Activated CD4-positive, alpha-beta T cell treated with anti-CD3 and anti-CD28 coated beads, Interleukin-2, amount 10 ng/mL, durations not matched to agents 7 days and 5 days (primary cell): ENCODE data around the gene TTC33. TPM values are rescaled to one million over a fixed set of nuclear protein-coding genes. Genes with fewer than 3 reads are reported as not detected.

Experiments used
- CTCF ChIA-PET: fragments of 350-600 bp; sonication (Branson Sonifier 250); formaldehyde crosslinking; loops from one replicate; lab custom pipeline; 2021; ENCODE audit warnings: antibody characterized with exemption; lab: Charles Lee
- POLR2A ChIA-PET: fragments of 350-600 bp; sonication (Branson Sonifier 250); formaldehyde crosslinking; loops from one replicate; lab custom pipeline; 2021; ENCODE audit warnings: antibody characterized with exemption; lab: Charles Lee
- DNase-seq: peaks from one replicate; pipeline ENCODE4 v3.0.0-alpha.2; 2020
- H3K27ac Mint-ChIP-seq: one replicate; pipeline ENCODE4 v1.8.0; 2021; ENCODE audit warnings: mild to moderate bottlenecking, moderate library complexity, mixed read lengths
- H3K27me3 Mint-ChIP-seq: one replicate; pipeline ENCODE4 v1.8.0; 2021; ENCODE audit warnings: mixed read lengths
- H3K36me3 Mint-ChIP-seq: one replicate; pipeline ENCODE4 v1.8.0; 2021; ENCODE audit warnings: low read depth, mixed read lengths
- H3K4me1 Mint-ChIP-seq: one replicate; pipeline ENCODE4 v1.8.0; 2021; ENCODE audit warnings: mixed read lengths
- H3K4me3 Mint-ChIP-seq: one replicate; pipeline ENCODE4 v1.8.0; 2021; ENCODE audit warnings: mild to moderate bottlenecking, moderate library complexity, mixed read lengths
- H3K9me3 Mint-ChIP-seq: one replicate; pipeline ENCODE4 v1.8.0; 2021; ENCODE audit warnings: mixed read lengths
- total RNA-seq, 2 experiments: library from RNA; stranded (reverse); gene quantifications; one replicate each; pipeline ENCODE4 v1.2.3, GENCODE V29; 2021

TTC33 gene
- total RNA-seq, 2 experiments from 2014 or later, result 16.2 to 16.8 TPM

DNA sequence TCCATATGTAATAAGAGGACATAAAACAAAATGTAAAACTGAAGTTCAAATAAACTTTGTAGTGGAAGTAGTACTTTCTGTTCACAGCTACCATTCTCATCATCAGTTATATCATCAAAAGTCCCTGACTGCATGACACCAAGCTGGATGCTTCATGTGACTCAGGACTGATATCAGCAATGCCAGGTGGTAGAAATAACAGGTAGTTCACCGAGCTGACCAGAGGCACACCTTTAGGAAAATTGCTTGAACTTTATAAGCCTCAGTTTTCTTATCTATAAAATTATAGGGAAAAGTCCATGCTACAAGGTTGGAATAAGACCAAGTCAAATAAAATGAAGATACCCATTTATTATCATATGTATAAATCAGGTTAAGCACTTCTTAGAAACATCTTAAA is 200.9 kb downstream of the TTC33 start:
- no peak overlapping the region for H3K4me3 Mint-ChIP-seq
- CTCF ChIA-PET, result no interaction called here
- no peak for DNase-seq

GRCh38 chr5:40554054-40554453 is 201.7 kb downstream of the TTC33 start:
- Mint-ChIP-seq H3K27ac (no peak overlapping the region), H3K36me3 (peaks cover 5% of the 10 kb centered on the region), H3K27me3 (no peaks in the 10 kb centered on the region), H3K4me1 (peaks cover 4% of the 10 kb centered on the region), H3K9me3 (peaks cover 6% of the 10 kb centered on the region), H3K4me3 (no peak overlapping the region)
- ChIA-PET POLR2A (no interaction called here), CTCF (no interaction called here)
- DNase-seq, result no peak

More for the DNA sequence above, 200.9 kb downstream of the TTC33 start:
- peaks cover 4% of the 10 kb centered on the region for H3K4me1 Mint-ChIP-seq
- peaks cover 6% of the 10 kb centered on the region for H3K9me3 Mint-ChIP-seq
- POLR2A ChIA-PET, result no interaction called here
- H3K27ac Mint-ChIP-seq, result no peak overlapping the region
- H3K36me3 Mint-ChIP-seq, result peaks cover 5% of the 10 kb centered on the region
- no peaks in the 10 kb centered on the region for H3K27me3 Mint-ChIP-seq

- no peak overlapping the region for H3K27ac Mint-ChIP-seq
- H3K9me3 Mint-ChIP-seq, result peaks cover 6% of the 10 kb centered on the region
These were observed 202.8 kb downstream of the TTC33 start for GRCh38 chr5:40552981-40553380.

DNA sequence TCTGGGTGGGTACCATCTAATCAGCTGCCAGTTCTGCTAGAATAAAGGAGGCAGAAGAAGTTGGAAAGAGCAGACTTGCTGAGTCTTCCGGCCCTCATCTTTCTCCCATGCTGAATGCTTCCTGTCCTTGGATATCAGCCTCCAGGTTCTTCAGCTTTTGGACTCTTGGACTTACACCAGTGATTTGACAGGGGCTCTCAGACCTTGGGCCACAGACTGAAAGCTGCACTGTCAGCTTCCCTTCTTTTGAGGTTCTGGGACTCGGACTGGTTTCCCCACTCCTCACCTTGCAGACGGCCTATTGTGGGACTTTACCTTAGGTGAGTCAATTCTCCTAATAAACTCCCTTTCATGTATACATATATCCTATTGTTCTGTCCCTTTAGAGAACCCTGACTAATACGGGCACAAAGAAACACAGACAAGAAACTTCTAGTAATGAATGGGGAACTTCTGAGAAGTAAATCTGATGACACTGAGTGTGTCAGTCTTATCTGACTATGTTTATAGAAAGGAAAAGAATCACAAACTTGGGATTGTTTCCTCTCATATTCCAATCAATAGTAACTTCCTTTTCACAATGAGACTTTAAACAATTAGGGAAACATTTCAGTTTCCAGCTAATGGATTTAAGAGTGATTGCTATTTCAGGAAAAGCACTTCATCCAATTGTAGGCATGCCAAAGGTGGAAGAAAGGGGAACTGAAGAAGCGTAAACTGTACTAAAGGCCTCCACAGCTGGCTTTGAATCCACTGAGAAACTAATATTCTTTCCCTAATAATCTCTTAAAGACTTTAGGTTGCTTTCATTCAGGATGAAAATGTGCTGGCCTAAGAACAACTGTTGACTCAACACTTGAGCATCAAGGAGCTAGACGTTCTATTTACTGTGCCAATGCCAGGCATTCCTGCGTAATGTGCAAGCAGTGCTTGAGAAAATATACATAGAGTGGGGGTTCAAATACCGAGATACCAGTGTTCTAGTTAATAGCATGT is 204.0 kb downstream of the TTC33 start:
- peaks cover 4% of the 10 kb centered on the region for H3K4me1 Mint-ChIP-seq

More at GRCh38 chr5:40552981-40553380, 202.8 kb downstream of the TTC33 start:
- H3K27me3 Mint-ChIP-seq, result no peaks in the 10 kb centered on the region
- H3K4me3 Mint-ChIP-seq, result no peak overlapping the region
- CTCF ChIA-PET, result no interaction called here
- DNase-seq, result no peak
- peaks cover 4% of the 10 kb centered on the region for H3K4me1 Mint-ChIP-seq
- POLR2A ChIA-PET, result no interaction called here
- H3K36me3 Mint-ChIP-seq, result peaks cover 5% of the 10 kb centered on the region

DNA sequence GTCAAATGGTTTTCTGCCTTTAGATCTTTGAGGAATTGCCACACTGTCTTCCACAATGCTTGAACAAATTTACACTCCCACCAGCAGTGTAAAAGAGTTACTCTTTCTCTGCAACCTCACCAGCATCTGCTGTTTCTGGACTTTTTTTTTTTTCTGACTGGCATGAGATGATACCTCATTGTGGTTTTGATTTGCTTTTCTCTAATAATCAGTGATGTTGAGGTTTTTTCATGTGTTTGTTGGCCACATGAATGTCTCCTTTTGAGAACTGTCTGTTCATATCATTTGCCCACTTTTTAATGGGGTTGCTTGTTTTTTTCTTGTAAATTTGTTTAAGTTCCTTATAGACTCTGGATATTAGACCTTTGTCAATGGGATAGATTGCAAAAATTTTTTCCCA is 205.3 kb downstream of the TTC33 start:
- no peak overlapping the region for H3K27ac Mint-ChIP-seq
- H3K27me3 Mint-ChIP-seq, result no peaks in the 10 kb centered on the region
- POLR2A ChIA-PET, result no interaction called here
- H3K4me1 Mint-ChIP-seq, result no peaks in the 10 kb centered on the region
- no peak for DNase-seq
- CTCF ChIA-PET, result no interaction called here
- peaks cover 5% of the 10 kb centered on the region for H3K36me3 Mint-ChIP-seq
- H3K9me3 Mint-ChIP-seq, result peaks cover 6% of the 10 kb centered on the region
- no peak overlapping the region for H3K4me3 Mint-ChIP-seq

More for the DNA sequence above, 204.0 kb downstream of the TTC33 start:
- no peak for DNase-seq
- peaks cover 5% of the 10 kb centered on the region for H3K36me3 Mint-ChIP-seq
- ChIA-PET POLR2A (no interaction called here), CTCF (no interaction called here)
- H3K9me3 Mint-ChIP-seq, result peaks cover 6% of the 10 kb centered on the region
- H3K27ac Mint-ChIP-seq, result no peak overlapping the region
- no peaks in the 10 kb centered on the region for H3K27me3 Mint-ChIP-seq
- no peak overlapping the region for H3K4me3 Mint-ChIP-seq

DNA sequence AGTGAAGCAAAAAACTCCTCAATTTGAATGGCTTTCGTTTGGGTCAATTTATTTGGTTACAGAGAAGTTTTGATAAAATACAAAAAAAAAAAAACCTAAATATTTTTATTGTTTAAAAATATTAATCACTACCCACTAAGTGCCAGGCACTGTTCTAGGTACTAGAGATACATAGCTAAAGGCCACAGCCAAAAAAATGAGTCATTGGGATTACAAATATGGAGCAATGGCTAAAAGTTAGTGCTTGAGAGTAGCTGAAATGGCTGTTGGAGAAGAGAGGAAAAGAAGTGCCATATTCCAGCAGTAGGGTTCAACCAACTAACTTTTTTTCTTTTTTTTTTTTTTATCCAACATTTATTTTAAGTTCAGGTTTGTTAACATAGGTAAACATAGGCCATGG is 206.1 kb downstream of the TTC33 start:
- Mint-ChIP-seq H3K4me3 (no peak overlapping the region), H3K27ac (no peak overlapping the region), H3K9me3 (peaks cover 6% of the 10 kb centered on the region), H3K36me3 (peaks cover 5% of the 10 kb centered on the region), H3K27me3 (no peaks in the 10 kb centered on the region), H3K4me1 (no peaks in the 10 kb centered on the region)
- DNase-seq, result no peak
- CTCF ChIA-PET, result interaction anchor here (0.6 to 0.7 kb wide), 3 partner anchors 29 to 271 kb away, joined by 3 to 5 read pairs (median 3); no protein-coding TSS in a partner anchor
- POLR2A ChIA-PET, result interaction anchor here (0.6 kb wide), 1 partner anchor 297 kb away, joined by 3 read pairs; no protein-coding TSS in a partner anchor

- no peaks in the 10 kb centered on the region for H3K27me3 Mint-ChIP-seq
- DNase-seq, result no peak
- peaks cover 5% of the 10 kb centered on the region for H3K36me3 Mint-ChIP-seq
- POLR2A ChIA-PET, result no interaction called here
- no peak overlapping the region for H3K27ac Mint-ChIP-seq
- H3K9me3 Mint-ChIP-seq, result peaks cover 6% of the 10 kb centered on the region
- H3K4me3 Mint-ChIP-seq, result no peak overlapping the region
- CTCF ChIA-PET, result no interaction called here
- no peaks in the 10 kb centered on the region for H3K4me1 Mint-ChIP-seq
These were observed 207.7 kb downstream of the TTC33 start for GRCh38 chr5:40547994-40548575.

- CTCF ChIA-PET, result no interaction called here
These were observed 208.2 kb downstream of the TTC33 start for GRCh38 chr5:40547557-40547956.

GRCh38 chr5:40540301-40540700 is 215.5 kb downstream of the TTC33 start:
- H3K4me3 Mint-ChIP-seq, result no peak overlapping the region
- POLR2A ChIA-PET, result no interaction called here

More at GRCh38 chr5:40547557-40547956, 208.2 kb downstream of the TTC33 start:
- H3K36me3 Mint-ChIP-seq, result peaks cover 5% of the 10 kb centered on the region
- H3K4me1 Mint-ChIP-seq, result no peaks in the 10 kb centered on the region
- H3K9me3 Mint-ChIP-seq, result peaks cover 6% of the 10 kb centered on the region
- no peaks in the 10 kb centered on the region for H3K27me3 Mint-ChIP-seq
- no peak overlapping the region for H3K27ac Mint-ChIP-seq
- no peak for DNase-seq
- no peak overlapping the region for H3K4me3 Mint-ChIP-seq
- POLR2A ChIA-PET, result no interaction called here

GRCh38 chr5:40524677-40525076 is 231.1 kb downstream of the TTC33 start:
- DNase-seq, result no peak
- no peak overlapping the region for H3K27ac Mint-ChIP-seq
- H3K4me1 Mint-ChIP-seq, result peaks cover 7% of the 10 kb centered on the region
- POLR2A ChIA-PET, result interaction anchor here (0.7 kb wide), 1 partner anchor 94 kb away, joined by 4 read pairs; no protein-coding TSS in a partner anchor
- no peaks in the 10 kb centered on the region for H3K27me3 Mint-ChIP-seq
- H3K9me3 Mint-ChIP-seq, result peaks cover 10% of the 10 kb centered on the region
- CTCF ChIA-PET, result interaction anchor here (1.6 kb wide), 1 partner anchor 9 kb away, joined by 5 read pairs; no protein-coding TSS in a partner anchor
- H3K36me3 Mint-ChIP-seq, result peaks cover 9% of the 10 kb centered on the region
- H3K4me3 Mint-ChIP-seq, result no peak overlapping the region

More at GRCh38 chr5:40540301-40540700, 215.5 kb downstream of the TTC33 start:
- no peak overlapping the region for H3K27ac Mint-ChIP-seq
- CTCF ChIA-PET, result interaction anchor here (0.6 to 0.9 kb wide), 4 partner anchors 80 to 329 kb away, joined by 3 to 4 read pairs (median 3); no protein-coding TSS in a partner anchor
- no peak for DNase-seq
- peaks cover 5% of the 10 kb centered on the region for H3K36me3 Mint-ChIP-seq
- no peaks in the 10 kb centered on the region for H3K27me3 Mint-ChIP-seq
- H3K4me1 Mint-ChIP-seq, result no peaks in the 10 kb centered on the region
- peaks cover 16% of the 10 kb centered on the region for H3K9me3 Mint-ChIP-seq

- Mint-ChIP-seq H3K9me3 (peaks cover 16% of the 10 kb centered on the region), H3K36me3 (peaks cover 15% of the 10 kb centered on the region), H3K27ac (no peak overlapping the region), H3K4me1 (peaks cover 10% of the 10 kb centered on the region), H3K4me3 (no peak overlapping the region), H3K27me3 (no peaks in the 10 kb centered on the region)
- DNase-seq, result no peak
- POLR2A ChIA-PET, result no interaction called here
- CTCF ChIA-PET, result no interaction called here
These were observed 233.8 kb downstream of the TTC33 start for GRCh38 chr5:40521925-40522324.

GRCh38 chr5:40521108-40521785 is 234.5 kb downstream of the TTC33 start:
- POLR2A ChIA-PET, result no interaction called here
- CTCF ChIA-PET, result no interaction called here

More at GRCh38 chr5:40521108-40521785, 234.5 kb downstream of the TTC33 start:
- H3K9me3 Mint-ChIP-seq, result peaks cover 18% of the 10 kb centered on the region
- H3K4me1 Mint-ChIP-seq, result peaks cover 12% of the 10 kb centered on the region
- no peak for DNase-seq
- peaks cover 15% of the 10 kb centered on the region for H3K36me3 Mint-ChIP-seq
- no peak overlapping the region for H3K27ac Mint-ChIP-seq
- H3K27me3 Mint-ChIP-seq, result no peaks in the 10 kb centered on the region
- no peak overlapping the region for H3K4me3 Mint-ChIP-seq
